Nephron (organoid): ENCODE data around the gene RNU5B-1.

ENCODE experiments used
- H3K27ac Mint-ChIP-seq, 3 experiments: 2 replicates each; pipeline ENCODE4 v1.8.0; 2020; ENCODE audit warnings: mixed read lengths in 3 of 3, mild to moderate bottlenecking in 2 of 3, moderate library complexity in 1 of 3
- H3K27me3 Mint-ChIP-seq: 2 replicates; pipeline ENCODE4 v1.8.0; 2021; ENCODE audit warnings: low read depth, mild to moderate bottlenecking, moderate library complexity, mixed read lengths
- H3K36me3 Mint-ChIP-seq: 2 replicates; pipeline ENCODE4 v1.8.0; 2020; ENCODE audit warnings: low read depth, mixed read lengths
- H3K4me1 Mint-ChIP-seq: 2 replicates; pipeline ENCODE4 v1.8.0; 2020; ENCODE audit warnings: mixed read lengths
- H3K4me3 Mint-ChIP-seq, 3 experiments: 2 replicates each; pipeline ENCODE4 v1.8.0; 2020; ENCODE audit warnings: mild to moderate bottlenecking in 3 of 3, mixed read lengths in 3 of 3, moderate library complexity in 2 of 3
- H3K9me3 Mint-ChIP-seq: 2 replicates; pipeline ENCODE4 v1.8.0; 2020; ENCODE audit warnings: mixed read lengths
- CTCF ChIP-seq, 3 experiments: fragments of 200-600 bp; sonication (generic); IDR thresholded peaks; one replicate each; pipeline ENCODE4 v1.5.0; 2021; ENCODE audit warnings: antibody characterized with exemption in 3 of 3; ENCODE audit not compliant: unreplicated experiment in 3 of 3

RNU5B-1 gene

DNA sequence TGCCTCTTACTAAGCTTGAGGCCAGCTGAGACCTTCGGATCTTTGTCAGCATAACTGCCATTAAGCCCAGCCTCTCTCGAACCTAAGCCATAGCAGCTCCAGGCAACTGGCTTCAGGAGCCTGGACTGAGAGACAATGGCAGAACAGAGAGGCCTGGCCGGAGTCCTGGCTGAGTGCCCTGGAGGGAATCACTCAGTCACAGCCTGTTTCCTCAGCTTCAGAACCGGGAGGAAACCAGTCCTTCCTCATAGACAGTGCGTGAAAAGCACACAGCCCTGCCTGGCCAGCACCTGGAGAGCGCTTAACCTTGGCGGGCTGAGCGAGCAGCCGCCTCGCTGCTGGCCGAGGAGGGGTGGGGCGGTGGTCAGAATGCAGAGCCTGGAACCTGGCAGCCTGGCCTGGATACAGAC, 21.6 kb downstream of the RNU5B-1 start:
- Mint-ChIP-seq H3K4me3 (no peak overlapping the region), H3K27ac (peak overlapping the region; percentile 69 to 87 (median 71)), H3K27me3 (peaks cover 4% of the 10 kb centered on the region)

DNA sequence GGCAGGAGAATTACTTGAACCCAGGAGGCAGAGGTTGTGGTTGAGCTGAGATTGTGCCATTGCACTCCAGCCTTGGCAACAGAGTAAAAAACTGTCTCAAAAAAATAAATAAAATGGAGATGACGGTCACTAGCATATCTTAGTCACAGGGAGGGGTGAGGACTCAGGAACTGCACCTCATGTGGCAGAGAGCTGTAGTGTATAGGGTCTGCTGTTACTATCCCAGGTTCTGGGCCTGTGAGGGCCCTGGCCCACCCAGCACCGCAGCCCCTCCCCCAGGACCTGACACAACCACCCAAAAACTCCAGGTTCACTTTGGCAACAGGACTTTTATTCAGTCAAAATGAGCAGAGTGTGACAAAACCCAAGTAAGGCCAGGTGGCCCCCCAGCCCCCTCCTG, 22.3 kb downstream of the RNU5B-1 start:
- no peaks in the 10 kb centered on the region for H3K9me3 Mint-ChIP-seq
- H3K27ac Mint-ChIP-seq, result no peak overlapping the region
- peaks cover 23% of the 10 kb centered on the region for H3K4me1 Mint-ChIP-seq
- H3K27me3 Mint-ChIP-seq, result peaks cover 4% of the 10 kb centered on the region
- H3K4me3 Mint-ChIP-seq, result no peak overlapping the region
- no peak for TF ChIP-seq CTCF (IDR thresholded peaks at IDR 0.05; ENCODE audit: unreplicated experiment in 3 of 3)
- peaks cover 26% of the 10 kb centered on the region for H3K36me3 Mint-ChIP-seq

More for the DNA sequence above, 21.6 kb downstream of the RNU5B-1 start:
- TF ChIP-seq CTCF (IDR thresholded peaks at IDR 0.05; ENCODE audit: unreplicated experiment in 3 of 3), result no peak
- peaks cover 21% of the 10 kb centered on the region for H3K36me3 Mint-ChIP-seq
- H3K4me1 Mint-ChIP-seq, result peaks cover 23% of the 10 kb centered on the region
- no peaks in the 10 kb centered on the region for H3K9me3 Mint-ChIP-seq

DNA sequence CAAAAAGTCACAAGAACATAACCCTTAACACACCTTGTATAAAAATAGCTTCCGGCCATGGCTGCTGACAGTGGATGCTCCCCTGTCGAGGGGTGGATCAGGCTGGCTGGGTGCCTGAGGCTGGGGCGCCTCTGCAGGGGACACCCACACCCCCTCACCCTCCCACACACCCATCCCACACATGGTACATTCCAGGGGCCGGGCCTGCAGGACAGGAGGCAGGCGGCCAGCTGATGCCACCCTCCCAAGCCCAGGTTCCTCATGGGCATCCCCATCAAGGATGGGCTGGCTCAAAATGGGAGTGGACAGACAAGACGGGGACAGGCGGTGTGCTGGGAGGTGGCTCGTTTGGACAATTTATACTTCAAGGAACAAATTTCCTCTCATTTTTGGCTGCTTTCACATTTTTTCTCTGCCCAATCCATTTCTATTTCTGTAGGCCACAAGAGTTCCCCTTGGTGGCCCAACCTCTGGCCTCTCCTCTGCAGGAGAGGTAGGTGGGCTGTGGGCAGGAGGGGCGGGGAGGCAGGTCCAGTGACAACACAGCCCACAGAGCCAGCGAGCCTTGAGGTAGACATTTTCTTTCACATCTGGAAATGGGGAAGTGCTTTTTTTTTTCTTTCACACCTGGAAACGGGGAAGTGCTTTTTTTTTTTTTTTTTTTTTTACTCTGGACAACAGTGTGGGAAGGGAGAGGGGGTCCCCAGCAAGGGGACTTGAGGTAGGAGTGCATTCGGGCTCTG, 23.3 kb downstream of the RNU5B-1 start:
- Mint-ChIP-seq H3K27ac (peak overlapping the region in 1 of 3 experiments; percentile 15), H3K9me3 (no peaks in the 10 kb centered on the region), H3K4me1 (peaks cover 18% of the 10 kb centered on the region), H3K27me3 (peaks cover 3% of the 10 kb centered on the region), H3K4me3 (no peak overlapping the region), H3K36me3 (peaks cover 28% of the 10 kb centered on the region)
- no peak for TF ChIP-seq CTCF (IDR thresholded peaks at IDR 0.05; ENCODE audit: unreplicated experiment in 3 of 3)

DNA sequence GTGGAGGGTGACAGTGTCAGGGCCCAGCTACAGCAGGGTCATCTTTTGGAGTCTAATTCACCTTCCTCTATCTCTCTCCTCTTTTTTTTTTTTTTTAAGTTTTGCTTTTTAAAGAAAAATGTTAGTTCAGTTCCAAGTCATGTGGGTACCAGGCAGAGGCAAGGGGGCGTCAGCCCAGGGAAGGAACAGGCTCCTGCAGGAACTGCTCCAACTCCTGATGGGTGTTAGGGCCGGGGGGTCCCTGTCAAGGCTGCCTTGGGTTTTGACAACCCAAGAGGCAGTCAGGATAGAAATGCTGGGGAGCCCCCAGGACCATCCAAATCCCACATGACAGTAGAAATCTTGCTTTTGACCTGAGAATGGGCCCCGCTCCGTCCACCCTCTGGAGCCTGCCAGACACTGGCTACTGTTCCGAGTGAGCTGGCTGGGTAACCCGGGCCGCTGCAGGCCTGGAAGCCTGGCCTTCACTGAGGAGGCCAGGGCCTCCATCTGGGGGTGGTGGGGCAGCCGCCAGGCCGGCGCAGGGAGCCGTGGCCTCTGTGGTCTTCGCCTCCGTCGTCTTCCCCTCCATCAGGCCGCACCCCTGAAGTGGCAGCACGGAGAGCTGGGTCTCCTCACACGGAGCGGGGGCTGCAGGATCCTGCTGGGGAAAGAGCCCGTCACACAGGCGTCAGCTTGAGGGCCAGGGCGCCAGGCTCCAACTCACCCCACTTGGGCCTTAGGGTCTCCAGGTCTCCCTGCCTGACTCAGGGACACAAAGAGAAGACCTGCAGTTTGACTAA, 24.2 kb downstream of the RNU5B-1 start:
- Mint-ChIP-seq H3K4me3 (no peak overlapping the region), H3K27ac (peak overlapping the region in 1 of 3 experiments; percentile 15), H3K36me3 (peaks cover 28% of the 10 kb centered on the region), H3K27me3 (no peaks in the 10 kb centered on the region), H3K4me1 (peaks cover 14% of the 10 kb centered on the region), H3K9me3 (no peaks in the 10 kb centered on the region)
- TF ChIP-seq CTCF (IDR thresholded peaks at IDR 0.05; ENCODE audit: unreplicated experiment in 3 of 3), result no peak

GRCh38 chr15:65329288-65329983, 25.0 kb downstream of the RNU5B-1 start:
- H3K27me3 Mint-ChIP-seq, result no peaks in the 10 kb centered on the region
- no peak overlapping the region for H3K4me3 Mint-ChIP-seq
- TF ChIP-seq CTCF (IDR thresholded peaks at IDR 0.05; ENCODE audit: unreplicated experiment in 3 of 3), result no peak
- peaks cover 14% of the 10 kb centered on the region for H3K4me1 Mint-ChIP-seq
- peaks cover 28% of the 10 kb centered on the region for H3K36me3 Mint-ChIP-seq
- H3K9me3 Mint-ChIP-seq, result no peaks in the 10 kb centered on the region
- H3K27ac Mint-ChIP-seq, result no peak overlapping the region
